Amniotic epithelial cell (primary cell): ENCODE data around the gene MYZAP.

Source experiments
- DNase-seq: peaks from one replicate; pipeline ENCODE4 v3.0.0-alpha.2; 2010; ENCODE audit warnings: low read depth

MYZAP gene

DNA sequence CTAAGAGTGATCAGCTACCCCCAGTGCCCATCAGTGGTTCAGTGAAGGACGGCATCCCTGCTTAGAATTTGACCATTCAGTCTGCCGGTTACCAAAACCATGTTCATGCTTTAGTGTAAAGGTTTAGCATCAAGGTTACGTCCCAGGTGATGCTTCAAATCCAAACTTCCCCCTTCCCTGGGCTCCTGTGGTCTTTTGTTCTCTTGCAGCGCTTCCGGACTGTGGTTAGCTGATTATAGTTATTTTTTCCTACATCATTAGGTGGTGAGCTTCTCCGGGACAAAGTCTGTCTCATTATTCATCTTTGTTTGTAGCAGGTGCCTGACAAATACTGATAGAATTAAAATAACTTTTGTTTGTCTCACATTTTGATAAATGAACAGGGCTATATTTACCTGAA, 28.3 kb upstream of the MYZAP start:
- no peak for DNase-seq

DNA sequence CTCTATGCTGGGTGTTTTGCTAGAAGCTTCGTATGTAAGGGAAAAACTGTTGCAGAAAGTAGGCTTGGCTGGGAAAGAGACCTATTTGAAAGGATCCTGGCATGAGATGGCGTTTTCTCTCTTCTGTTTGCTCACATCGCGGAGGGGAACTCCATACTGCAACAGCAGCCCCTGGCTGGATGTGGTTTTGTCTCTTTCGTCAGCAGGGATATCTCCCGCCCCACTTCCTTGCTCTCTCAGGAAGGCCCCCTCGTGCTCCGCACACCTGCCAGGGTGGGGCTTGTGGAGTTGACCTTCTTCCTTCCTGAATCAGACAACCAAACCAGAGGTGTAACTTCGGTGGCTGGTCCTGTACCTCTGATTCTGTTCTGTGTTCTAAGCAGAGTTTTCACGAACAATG, 26.4 kb upstream of the MYZAP start:
- DNase-seq = peak; percentile 22

DNA sequence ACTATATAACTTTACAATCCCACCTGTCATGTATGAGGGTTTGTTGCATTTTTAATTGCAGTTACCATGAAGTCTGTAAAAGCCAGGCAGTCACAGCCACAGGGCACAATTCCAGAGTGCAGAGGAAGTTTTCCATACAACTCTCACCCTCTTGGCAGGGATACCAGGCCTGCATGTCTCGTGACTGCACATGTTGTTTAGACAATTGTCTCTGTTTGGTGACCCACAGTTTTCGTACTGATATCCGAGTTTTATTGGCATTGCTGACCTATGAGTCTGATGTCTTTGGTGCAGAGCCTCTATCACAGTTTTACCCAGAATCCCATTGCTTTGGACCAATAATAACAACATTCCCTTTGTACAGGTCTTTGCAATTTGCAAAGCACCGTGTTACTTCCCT, 24.9 kb upstream of the MYZAP start:
- DNase-seq = no peak

DNA sequence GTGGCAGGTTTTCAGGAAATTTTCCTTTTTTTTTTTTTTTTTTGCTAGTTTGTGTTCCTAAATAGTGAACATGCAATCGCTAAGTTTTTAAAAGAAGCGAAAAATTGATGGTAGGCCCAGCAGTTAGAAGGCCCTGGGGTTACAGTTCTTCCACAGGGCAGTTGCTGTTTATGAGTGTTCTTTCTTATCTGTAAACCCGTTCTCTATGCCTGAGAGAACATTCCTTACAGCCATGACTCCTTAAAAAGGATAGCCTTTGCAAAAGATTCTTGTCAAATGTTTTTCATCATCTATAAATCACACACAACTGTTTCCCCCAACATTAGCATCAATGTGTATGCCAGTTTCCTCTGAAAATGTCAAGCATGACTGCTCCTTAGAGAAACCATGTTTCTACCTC, 23.8 kb upstream of the MYZAP start:
- peak; percentile 90 for DNase-seq

DNA sequence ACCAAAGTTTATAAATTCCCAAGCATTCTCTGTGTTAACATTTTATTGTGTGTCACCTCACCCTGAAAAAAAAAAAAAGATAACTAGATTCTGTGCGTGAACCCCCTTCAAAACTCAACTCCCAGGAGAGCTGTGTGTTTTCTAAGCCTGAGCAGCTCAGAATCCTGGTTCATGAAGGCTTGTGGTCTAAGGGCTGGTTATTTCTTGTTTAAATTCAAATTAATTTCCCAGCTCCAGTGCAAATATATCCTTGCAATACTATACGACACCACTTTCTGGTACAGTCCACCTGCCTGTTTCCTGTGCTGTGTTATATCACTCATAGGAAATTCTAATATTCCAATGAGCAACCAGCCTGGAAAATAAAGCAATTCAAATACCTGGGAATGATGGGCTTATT, 23.4 kb upstream of the MYZAP start:
- DNase-seq = no peak

DNA sequence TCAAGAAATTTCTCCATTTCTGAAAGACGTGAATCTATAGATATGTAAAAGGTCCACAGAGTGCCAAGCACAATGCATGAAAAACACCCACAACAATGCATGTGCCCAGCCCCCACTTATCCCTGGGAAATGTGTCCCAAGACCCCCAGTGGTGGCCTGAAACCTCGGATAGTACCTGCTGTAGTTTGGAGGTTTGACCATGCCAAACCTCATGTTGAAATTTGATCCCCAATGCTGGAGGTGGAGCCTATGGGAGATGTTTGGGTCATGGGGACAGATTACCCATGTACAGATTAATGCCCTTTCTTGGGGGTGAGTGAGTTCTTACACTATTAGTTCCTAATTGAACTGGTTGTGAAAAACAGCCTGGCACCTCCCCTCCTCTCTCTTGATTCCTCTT, 21.4 kb upstream of the MYZAP start:
- no peak for DNase-seq

DNA sequence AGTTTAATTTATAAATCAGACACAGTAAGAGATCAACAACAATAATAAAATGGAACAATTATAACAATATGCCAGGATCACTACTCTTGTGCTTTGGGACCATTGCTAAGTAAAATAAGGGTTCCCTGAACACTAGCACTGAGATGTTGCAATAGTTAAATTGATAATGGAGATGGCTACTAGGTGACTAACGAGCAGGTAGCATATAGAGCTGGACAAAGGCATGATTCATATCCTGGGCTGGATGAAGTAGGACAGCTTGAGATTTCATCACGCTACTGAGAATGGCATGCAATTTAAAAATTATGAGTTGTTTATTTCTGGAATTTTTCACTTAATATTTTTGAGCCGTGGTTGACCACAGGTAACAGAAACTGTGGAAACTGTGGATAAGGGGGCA, 20.7 kb upstream of the MYZAP start:
- peak; percentile 94 for DNase-seq

DNA sequence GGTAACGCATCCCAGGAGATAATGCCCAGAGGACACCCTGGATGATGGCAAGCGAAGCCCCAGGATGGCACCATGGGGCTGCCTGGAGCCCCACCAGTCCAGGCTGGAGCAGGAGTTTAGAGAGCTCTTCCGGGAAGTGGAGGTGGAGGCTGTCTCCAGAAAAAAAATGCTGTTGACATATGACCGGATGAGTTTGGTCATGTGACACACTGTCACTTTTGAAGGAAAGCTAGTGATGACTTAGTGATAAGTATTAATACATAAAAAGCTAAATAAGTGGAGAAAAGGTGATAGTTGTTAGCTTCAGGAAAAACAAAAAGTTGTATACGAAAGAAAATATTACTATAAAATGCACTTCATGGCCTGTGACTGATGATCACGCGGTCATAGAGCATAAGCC, 20.0 kb upstream of the MYZAP start:
- no peak for DNase-seq

DNA sequence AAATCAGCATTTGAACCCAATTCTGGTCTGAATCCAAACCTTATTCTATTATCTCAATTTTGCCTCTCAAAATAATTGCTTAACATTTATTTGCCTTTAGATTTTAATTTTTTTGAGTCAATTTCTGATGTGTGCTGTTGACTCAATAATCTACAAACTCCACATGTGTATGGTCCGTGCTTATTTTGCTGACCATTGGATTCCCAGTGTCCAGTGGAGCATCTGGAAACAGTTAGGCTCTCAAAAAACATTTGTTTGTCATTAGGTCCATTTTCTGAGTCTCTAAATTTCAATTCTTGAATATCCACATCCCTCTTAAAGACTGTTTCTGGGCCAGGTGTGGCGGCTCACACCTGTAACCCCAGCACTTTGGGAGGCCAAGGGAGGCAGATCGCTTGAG, 19.2 kb upstream of the MYZAP start:
- DNase-seq = no peak

DNA sequence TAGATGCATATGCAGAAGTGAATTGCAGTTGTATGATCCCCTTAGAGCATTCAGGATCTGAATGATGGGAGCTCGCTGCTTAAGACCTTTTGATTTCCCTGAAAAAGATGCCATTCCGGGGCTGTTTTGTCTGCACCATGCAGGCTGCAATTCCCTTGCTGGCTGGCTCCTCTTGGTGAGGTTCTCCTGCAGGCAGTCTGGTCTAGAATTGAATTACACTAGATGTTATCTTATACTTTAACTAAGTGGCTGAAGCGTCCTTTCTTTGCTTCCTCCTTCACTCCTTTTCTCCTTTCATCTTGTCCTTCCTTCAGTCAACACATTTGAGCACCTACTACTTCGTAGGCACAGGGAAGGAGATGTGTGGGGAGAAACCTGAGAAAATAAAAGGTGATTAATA, 18.6 kb upstream of the MYZAP start:
- DNase-seq = no peak

DNA sequence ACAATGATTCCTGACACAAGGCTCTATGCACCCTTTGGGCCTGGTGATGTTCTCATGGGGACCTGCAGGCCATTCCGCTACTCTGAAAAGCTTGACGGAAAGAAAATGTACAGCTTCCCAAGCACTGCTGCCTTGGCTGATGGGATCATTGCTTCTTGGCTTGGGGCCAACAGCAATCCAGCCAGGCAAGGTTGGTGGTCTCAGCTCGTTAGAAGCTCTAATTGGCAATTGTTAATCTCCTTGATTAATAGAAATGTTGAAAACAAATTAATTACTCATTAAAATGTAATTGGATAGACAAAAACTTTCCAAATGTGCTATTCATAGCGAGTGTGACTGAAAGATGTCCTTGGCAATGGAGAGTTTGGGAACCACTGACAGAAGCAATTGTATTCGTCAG, 16.3 kb upstream of the MYZAP start:
- DNase-seq = no peak

DNA sequence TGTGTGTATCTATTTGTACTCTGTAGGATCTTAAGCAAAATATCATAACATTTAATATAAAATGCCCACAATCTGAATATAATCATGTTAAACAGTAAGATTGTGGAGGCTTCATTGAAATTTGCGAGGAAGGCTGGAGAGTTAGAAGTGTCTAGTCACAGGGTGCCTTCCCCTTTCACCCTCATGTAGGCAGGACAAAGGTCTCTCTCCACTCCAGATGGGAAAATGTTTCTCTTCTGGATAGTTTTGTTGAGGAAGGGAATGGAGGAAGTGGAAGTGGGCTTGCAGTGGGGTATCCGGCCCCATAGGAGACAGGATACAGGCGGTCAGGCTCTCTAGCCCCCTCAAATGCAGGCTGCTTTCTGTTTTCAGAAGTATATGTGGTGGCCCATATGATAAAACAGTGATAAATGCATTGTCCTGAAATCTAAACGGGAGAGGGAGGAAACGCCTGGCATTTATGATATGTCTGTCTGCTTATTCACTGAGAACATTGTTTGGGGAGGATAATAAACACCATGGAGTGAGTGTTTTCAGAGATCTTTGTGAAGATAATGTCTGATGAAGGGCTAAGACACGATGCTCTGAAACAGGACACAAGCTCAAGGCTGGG, 13.3 kb upstream of the MYZAP start:
- peak; percentile 60 for DNase-seq

DNA sequence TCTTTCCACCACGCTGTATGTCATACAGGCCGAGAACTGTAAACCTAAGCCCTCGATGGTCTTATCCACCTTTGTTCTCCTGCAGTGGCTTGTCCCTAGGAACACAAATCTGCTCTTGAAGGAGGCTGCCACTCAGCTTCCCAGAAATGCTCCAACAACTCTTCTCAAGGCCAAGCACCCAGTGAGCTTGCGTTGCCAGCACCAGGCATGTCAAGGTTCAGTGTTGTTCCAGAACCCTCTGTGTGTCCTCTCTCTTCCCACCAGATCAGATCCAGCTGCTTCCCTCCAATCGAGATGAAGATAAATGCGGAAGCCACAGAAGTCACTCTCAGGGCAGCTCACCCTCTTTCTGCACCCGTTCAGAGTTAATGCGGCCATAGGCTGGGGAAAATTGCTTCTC, 11.3 kb upstream of the MYZAP start:
- DNase-seq = no peak

DNA sequence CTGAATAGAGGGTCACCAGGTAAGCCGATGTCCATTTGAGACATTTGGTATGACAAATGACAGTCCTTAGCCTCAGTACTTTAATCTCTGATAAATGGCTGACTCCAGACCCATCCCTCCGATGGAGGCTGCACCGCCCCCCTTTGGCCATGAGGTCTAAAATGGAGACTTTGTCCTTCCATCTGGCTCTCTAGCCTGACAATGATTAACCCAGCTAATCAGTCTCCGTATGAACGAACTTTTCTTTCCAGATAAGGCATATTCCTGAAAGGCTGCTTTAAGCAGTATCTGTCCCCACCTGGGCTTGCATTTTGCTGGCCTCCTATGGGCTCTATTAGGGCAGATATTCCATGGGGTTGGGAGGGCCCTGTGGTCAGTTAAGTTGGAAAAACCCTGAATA, 10.8 kb upstream of the MYZAP start:
- no peak for DNase-seq

DNA sequence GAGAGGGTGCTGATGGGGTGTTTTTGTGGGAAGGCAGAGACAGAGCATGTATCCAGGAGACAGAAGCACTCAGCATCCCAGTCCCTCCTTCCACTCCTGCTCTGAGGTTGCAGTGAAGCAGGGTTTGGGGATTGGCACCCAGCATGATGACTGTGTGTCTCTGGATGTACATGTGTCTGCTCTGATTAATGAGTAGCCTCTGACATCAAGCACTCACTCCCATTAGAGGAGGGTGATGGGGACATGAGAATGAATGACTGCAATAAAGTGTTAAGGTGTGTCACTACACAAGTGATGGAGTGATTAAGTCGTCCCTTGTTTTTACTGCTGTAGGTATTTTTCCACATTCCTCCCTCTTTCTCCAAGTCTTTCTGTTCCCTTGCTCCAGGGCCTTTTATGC, 9.6 kb upstream of the MYZAP start:
- no peak for DNase-seq

DNA sequence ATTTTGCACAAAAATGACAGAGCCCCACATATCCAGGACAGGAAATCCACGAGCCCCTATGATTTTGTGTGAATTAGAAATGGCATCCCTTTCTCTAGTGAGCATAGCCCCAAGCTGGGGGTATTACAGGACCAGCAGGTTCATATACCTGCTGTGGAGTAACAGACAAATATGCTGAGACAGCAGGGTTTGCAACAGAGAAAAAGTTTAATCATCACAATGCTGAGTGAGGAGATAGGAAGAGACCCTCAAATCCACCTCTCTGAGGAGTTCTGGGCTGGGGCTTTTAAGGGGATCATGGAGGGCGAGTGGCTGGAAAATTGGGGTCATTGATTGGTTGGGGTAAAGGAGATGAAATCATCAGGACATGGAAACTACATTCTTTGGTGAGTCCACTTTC, 8.4 kb upstream of the MYZAP start:
- DNase-seq = no peak

DNA sequence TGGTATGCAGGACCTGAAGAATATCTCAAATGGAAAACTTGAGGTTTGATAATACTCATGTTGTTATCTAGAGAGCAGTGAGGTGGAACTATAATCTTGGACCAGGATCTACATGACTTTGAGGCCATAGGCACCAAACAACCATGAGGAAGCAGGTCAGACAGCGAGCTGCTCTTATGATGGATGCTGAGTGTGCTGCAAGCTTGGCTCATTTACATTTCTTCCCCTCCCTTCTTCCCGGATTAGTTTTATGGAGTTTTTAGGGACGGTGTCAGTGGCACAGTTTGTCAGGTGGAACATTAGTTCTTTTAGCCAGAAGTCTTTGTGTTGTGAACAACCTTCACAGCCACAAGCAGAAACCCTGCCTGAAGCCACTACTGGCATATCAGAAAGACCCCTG, 8.0 kb upstream of the MYZAP start:
- no peak for DNase-seq

DNA sequence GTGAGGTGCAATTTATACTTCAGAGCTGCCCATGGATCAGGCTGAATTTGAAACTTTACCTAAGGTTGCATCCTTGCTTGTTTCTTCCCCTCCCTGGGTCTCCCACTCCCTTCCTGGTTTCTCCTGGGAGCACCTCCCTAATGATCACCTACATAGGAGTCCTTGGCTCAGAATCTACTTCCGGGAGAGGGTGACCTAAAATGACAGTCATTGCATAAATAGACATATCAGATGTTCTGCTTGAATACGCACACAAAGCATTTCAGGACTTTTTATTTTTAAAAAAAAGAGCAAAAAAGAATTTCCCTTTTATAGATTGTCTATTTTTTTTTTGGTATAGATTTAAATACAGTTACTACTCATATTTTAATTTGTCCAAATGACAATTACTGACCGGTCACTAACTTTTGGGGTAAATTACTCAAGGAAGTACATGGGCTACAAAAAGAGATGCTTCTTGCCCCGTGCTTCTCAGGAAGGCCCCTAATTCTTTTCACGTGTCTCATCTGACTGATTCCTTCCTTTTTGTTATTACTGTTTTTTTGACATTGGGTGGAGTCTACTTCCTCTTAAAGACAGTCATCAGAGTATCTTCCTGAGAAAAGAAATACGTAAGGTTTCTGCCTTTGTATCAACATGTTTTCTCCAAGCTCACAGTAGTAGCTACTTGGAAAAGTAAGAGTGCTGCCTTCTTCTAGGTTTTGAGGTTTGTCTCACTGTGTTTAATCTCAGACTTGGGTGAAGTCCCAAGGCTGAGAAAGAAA, 4.9 kb upstream of the MYZAP start:
- DNase-seq = no peak

DNA sequence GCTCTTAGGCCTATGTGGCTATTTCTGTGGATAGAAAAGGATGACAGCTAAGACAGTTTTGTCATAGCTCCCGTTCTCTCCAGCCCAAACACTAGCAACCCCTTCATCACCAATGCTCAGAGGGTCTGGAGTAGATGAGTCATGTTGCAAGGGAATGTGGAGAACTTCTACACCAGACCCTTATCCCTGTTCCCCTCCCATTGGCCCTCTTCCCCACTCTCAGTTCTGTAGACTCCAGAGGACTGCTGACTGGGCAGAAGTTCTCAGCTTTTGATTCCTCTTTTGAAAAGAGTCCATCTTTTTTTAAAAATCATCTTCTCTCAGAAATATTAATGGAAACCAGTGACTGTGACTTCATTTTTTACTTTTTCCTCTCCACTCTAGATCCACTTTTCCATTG, 2.4 kb upstream of the MYZAP start:
- DNase-seq = no peak

DNA sequence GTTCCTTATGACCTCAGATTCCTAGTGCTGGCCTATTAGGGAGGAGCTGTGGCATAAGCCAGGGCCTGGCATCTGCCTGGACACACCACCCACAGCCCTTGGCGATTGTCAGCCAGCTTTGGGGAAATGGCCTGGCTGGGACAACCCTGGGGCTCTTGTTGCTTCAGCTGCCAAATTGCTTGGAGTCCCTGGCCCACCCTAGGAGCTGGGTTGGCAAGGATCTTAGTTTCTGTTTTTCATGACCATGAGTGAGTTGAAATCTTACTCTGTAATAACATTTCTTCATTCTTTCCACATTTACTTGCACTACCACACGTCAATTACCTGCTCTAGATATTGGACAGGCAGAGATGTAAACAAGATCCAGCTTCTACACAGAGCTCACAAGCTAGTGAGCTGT, 1.9 kb upstream of the MYZAP start:
- no peak for DNase-seq

DNA sequence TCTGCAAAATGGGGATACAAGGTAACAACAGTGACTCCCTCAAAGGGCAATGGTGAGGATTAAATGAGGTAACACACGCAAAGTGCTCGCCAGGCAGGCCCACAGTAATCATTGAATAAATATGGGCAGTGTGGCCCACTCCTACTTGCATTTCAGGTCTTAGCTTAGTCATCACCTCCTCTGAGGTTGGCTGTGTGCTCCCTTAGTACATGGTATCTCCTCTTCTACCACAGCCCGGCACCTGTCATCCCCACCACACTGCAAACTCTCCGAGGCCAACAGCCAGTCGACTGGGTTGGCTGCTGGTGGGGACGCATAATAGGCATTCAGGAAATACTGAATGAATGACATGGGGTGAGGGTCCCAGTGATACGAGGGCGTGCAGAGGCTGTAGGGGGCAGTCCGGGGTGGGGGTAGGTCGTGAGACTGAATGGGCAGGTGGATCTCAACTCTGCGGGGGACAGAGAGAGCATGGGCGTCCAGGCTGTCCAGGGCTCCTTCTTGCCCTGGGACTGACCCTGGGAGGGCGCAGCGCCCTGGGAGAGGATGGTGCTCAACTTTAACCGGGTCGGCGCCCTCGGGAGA, 375 bp upstream of the MYZAP start:
- no peak for DNase-seq

DNA sequence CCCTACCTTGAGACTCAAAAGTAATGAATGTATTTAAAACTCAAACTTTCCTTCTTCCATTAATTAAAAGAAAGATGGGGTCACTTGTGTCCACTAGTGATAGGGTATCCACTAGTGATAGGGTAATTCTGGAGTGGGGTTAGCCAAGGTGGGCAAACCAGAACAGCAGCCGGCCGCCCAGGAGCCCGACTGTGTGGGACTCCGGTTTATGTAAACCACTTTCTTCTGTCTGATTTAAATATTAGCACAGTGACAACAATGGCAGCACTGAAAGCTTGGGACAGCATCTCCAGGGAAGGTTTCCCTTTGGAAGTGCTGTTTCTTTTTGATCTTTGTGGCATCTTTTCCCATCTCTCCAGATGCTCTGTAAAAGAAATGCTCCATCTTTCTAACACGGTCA, 722 bp downstream of the MYZAP start:
- no peak for DNase-seq

DNA sequence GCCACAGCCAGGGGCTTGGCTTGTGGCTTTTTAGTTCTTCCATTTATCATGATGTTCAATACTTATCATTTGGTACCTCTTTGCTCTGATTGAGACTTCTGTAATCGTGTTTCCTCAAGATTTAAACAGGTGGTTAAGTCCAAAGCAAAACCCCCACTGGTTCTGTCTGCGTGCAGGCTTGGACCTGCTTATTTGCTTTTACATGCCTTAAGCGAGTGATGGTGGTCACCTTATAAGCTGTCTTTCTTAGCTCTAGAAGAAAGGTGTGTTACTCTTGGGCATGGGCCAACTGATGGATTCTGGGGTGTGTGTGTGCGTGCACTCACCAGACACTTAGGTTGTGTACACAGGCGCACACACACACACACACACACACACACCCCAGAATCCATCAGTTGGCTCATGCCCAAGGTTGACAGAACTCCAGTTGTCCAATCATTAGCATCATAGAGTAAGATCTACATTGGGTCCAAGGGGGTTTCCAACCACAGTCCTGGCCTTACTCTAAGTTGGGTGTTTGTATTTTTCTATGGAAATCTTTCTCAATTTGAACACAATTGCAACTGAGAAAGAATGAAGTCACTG, 1.2 kb downstream of the MYZAP start:
- no peak for DNase-seq

DNA sequence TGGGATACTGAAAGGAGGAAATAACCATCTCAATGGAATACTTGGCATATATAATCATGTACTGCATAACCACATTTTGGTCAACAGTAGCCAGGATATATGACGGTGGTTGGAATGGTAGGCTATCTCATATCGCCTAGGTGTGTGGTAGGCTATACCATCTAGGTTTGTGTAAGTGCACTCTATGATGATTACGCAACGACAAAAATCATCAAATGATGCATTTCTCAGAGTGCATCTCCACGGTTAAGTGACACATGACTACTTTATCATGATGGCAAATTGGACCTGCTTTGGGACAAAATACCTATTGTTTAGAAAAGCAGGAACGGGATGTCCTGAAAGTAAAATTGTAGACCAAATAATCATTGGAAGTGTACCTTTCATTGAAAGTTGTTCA, 2.8 kb downstream of the MYZAP start:
- DNase-seq = no peak
